K562 (cell line): Measurements from ENCODE around the gene IDS. TPM values are rescaled to one million over a fixed set of nuclear protein-coding genes. Genes with fewer than 3 reads are reported as not detected.

Experiments used
- CBFA2T2 ChIP-seq: fragments of 450-650 bp; conservative IDR thresholded peaks from 2 replicates; pipeline ENCODE4 v1.6.1; 2017; ENCODE audit warnings: mild to moderate bottlenecking
- CBFA2T3 ChIP-seq: fragments of 450-650 bp; IDR thresholded peaks from 2 replicates; pipeline ENCODE4 v1.6.1; 2017
- ESRRA ChIP-seq: fragments of 450-650 bp; IDR thresholded peaks from 2 replicates; pipeline ENCODE4 v1.6.1; 2014; ENCODE audit warnings: low read depth, mild to moderate bottlenecking, moderate library complexity, borderline replicate concordance
- FOSL1 ChIP-seq: fragments of 200-800 bp; sonication (Bioruptor generic); conservative IDR thresholded peaks from 2 replicates; pipeline ENCODE4 v1.6.1; 2016; ENCODE audit warnings: missing genetic modification characterization, missing compliant biosample characterization
- KDM1A ChIP-seq, 2 experiments: fragments of 450-650 bp; IDR thresholded peaks; 2 replicates each; pipeline ENCODE4 v1.6.1; 2016; ENCODE audit warnings: mild to moderate bottlenecking in 2 of 2
- KLF16 ChIP-seq: IDR thresholded peaks from 2 replicates; pipeline ENCODE4 v1.6.1; 2016; ENCODE audit warnings: antibody characterized with exemption
- NFIC ChIP-seq: fragments of 450-650 bp; IDR thresholded peaks from 2 replicates; pipeline ENCODE4 v1.6.1; 2017; ENCODE audit warnings: mild to moderate bottlenecking, inconsistent platforms
- NRF1 ChIP-seq, 2 experiments: fragments of 450-650 bp; IDR thresholded peaks in 1 of 2; conservative IDR thresholded peaks in 1 of 2; 2 replicates each; pipeline ENCODE4 v1.6.1; 2014; ENCODE audit warnings: mild to moderate bottlenecking in 2 of 2
- PML ChIP-seq: IDR thresholded peaks from 2 replicates; pipeline ENCODE4 v1.6.1; 2012; ENCODE audit warnings: low read length, inconsistent platforms
- POLR2AphosphoS5 ChIP-seq: IDR thresholded peaks from 2 replicates; pipeline ENCODE4 v1.6.1; 2011; ENCODE audit warnings: mild to moderate bottlenecking, low read depth, low read length, moderate library complexity; ENCODE audit not compliant: control insufficient read depth, insufficient read depth
- SRSF3 ChIP-seq: fragments of 200-400 bp; formaldehyde crosslinking; IDR thresholded peaks from 2 replicates; pipeline ENCODE4 v1.6.1; 2016; ENCODE audit warnings: mild to moderate bottlenecking, low read length, moderate library complexity; ENCODE audit not compliant: insufficient read depth
- STAT6 ChIP-seq: sonication (generic); formaldehyde crosslinking; IDR thresholded peaks from 2 replicates; pipeline ENCODE4 v1.8.1; 2023; ENCODE audit warnings: mild to moderate bottlenecking, missing genetic modification reagents
- TRIM24 ChIP-seq, 2 experiments: fragments of 450-650 bp; IDR thresholded peaks; 2 replicates each; pipeline ENCODE4 v1.6.1; 2016
- ZC3H11A ChIP-seq: IDR thresholded peaks from 2 replicates; pipeline ENCODE4 v1.6.1; 2012; ENCODE audit warnings: low read depth, low read length, improper control_type of control experiment
- ZMIZ1 ChIP-seq, 2 experiments: fragments of 150-350 bp in 1 of 2; IDR thresholded peaks; 2 replicates each; pipeline ENCODE4 v1.6.1; 2012 to 2016; ENCODE audit warnings: low read depth in 2 of 2, low read length in 2 of 2, mild to moderate bottlenecking in 1 of 2, moderate library complexity in 1 of 2
- polyA plus RNA-seq, 8 experiments: library from polyadenylated mRNA; depleted of rRNA in 4 of 8; stranded (reverse) in 5 of 8; unstranded in 3 of 8; fragments of >200 nt; fragmentation: Nextera tagmentation in 2 of 8; fragmentation: Illumina TruSeq in 1 of 8; extraction: Ambion mirVana in 2 of 8; extraction: Trizol in 1 of 8; gene quantifications; 2 replicates each; pipeline versions ENCODE4 v1.2.1 to v1.2.3, GENCODE V29; 2011 to 2014; ENCODE audit warnings: inconsistent platforms in 1 of 8, missing spikeins in 1 of 8
- total RNA-seq, 7 experiments: library from RNA; depleted of rRNA in 6 of 7; stranded (reverse); fragments of >200 nt in 6 of 7; fragmentation: Illumina TruSeq in 2 of 7; extraction: Trizol in 2 of 7; gene quantifications; 2 replicates each; pipeline versions ENCODE4 v1.2.1 to v1.2.3, GENCODE V29; 2011 to 2021; ENCODE audit warnings: low replicate concordance in 1 of 7

Gene IDS
- total and polyA plus RNA-seq, 9 of the 15 experiments (the other 6 are each of a cell fraction or from before 2014, with no cell fraction given), result 2.0 to 18.6 (median 8.6) TPM

GRCh38 chrX:149541521-149542047, 36.5 kb upstream of the IDS start (continued):
- TF ChIP-seq ESRRA, result no peak
- no peak for TF ChIP-seq STAT6 (CRISPR knock-in tag)
- TF ChIP-seq ZC3H11A, result no peak
- TF ChIP-seq NRF1 (conservative IDR thresholded peaks at IDR 0.05 in 1 of 2, IDR thresholded peaks at IDR 0.05 in 1 of 2), result no peak
- no peak for TF ChIP-seq ZMIZ1 (IDR thresholded peaks at IDR 0.05; ENCODE audit: low read depth in 2 of 2, low read length in 2 of 2)
- TF ChIP-seq PML, result 0 out of 2 replicates have a peak, but pooled peaks have one; percentile 27
- TF ChIP-seq FOSL1 (tag), result no peak
- no peak for TF ChIP-seq KLF16
- peak; percentile 87 for TF ChIP-seq CBFA2T3
- peak; percentile 78 to 81 for TF ChIP-seq KDM1A (IDR thresholded peaks at IDR 0.05)
- peak; percentile 73 for TF ChIP-seq CBFA2T2
- no peak for TF ChIP-seq SRSF3
- peak; percentile 16; the same call in 1 of the 2 replicates for TF ChIP-seq NFIC
- 0 out of 4 replicates have a peak, but pooled peaks of 1 of the 2 experiments have one; percentile 12 for TF ChIP-seq TRIM24 (IDR thresholded peaks at IDR 0.05)
- peak; percentile 47; the same call in 1 of the 2 replicates for TF ChIP-seq POLR2AphosphoS5
